Adrenal gland (tissue), 5 donors: Measurements from ENCODE around the gene DCLK2.

Source experiments
- POLR2A ChIP-seq, 2 donors: fragments of 450-650 bp; IDR thresholded peaks; one replicate each; pipeline ENCODE4 v1.6.1; 2017; ENCODE audit warnings: antibody characterized with exemption in 2 of 2, mild to moderate bottlenecking in 2 of 2, moderate library complexity in 1 of 2
- TF ChIP-seq, protein P1 (sequence below), 6 experiments: fragments of 450-650 bp in 4 of 6; fragments of 200-600 bp in 2 of 6; sonication (generic) in 1 of 6; IDR thresholded peaks; 1 replicate in 5 of 6; 2 replicates in 1 of 6; pipeline versions ENCODE4 v1.5.1 to v1.8.0; 2016 to 2021; ENCODE audit warnings: antibody characterized with exemption in 6 of 6, mild to moderate bottlenecking in 2 of 6, moderate library complexity in 1 of 6
- donor health status: DM: no; HTN: no; CAD: no.

GRCh38 chr4:150255610-150256224 is 177.5 kb downstream of the DCLK2 start:
- TF ChIP-seq, protein P1, sequence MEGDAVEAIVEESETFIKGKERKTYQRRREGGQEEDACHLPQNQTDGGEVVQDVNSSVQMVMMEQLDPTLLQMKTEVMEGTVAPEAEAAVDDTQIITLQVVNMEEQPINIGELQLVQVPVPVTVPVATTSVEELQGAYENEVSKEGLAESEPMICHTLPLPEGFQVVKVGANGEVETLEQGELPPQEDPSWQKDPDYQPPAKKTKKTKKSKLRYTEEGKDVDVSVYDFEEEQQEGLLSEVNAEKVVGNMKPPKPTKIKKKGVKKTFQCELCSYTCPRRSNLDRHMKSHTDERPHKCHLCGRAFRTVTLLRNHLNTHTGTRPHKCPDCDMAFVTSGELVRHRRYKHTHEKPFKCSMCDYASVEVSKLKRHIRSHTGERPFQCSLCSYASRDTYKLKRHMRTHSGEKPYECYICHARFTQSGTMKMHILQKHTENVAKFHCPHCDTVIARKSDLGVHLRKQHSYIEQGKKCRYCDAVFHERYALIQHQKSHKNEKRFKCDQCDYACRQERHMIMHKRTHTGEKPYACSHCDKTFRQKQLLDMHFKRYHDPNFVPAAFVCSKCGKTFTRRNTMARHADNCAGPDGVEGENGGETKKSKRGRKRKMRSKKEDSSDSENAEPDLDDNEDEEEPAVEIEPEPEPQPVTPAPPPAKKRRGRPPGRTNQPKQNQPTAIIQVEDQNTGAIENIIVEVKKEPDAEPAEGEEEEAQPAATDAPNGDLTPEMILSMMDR (IDR thresholded peaks at IDR 0.05), result no peak
- TF ChIP-seq POLR2A (IDR thresholded peaks at IDR 0.05), result no peak
